ENCODE results near the gene NSA2.

The NSA2 gene

DNA sequence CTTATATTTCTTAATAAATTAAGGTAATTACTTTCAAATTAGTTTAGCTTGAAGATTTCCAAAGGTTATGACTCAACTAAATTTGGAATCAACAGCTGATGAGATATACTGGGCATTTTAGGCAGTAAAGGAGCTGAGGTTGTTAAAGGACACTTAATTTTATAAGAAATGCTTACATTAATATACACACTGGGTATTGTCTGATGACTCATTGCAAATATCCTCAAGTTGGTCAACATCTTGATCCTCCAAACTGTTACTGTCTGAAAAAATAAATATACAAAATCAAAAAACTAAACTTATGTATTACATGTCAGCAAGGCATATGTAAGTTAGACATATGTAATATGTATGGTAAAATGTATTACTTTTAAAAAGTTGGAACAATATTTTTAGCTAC is 3.5 kb upstream of the NSA2 start:
- Histone ChIP-seq H3K36me3 (ENCODE audit: control insufficient read depth in 2 of 2, insufficient read depth in 1 of 2, low read length in 2 of 2) (peaks cover 29 to 48% of the 10 kb centered on the region in 2 experiments), H3K4me3 (ENCODE audit: low read depth, low read length) (no peak overlapping the region), H3K9me3 (ENCODE audit: control insufficient read depth, insufficient read depth, low read depth, low read length) (no peaks in the 10 kb centered on the region), H3K27ac (ENCODE audit: extremely low read depth, low read depth, low read length) (no peak overlapping the region), H3K4me1 (ENCODE audit: control insufficient read depth, insufficient read depth, low read length) (no peaks in the 10 kb centered on the region)
- CTCF ChIA-PET, result interaction anchor here (0.7 to 1.4 kb wide), 3 partner anchors 29 to 61 kb away, joined by 3 to 5 read pairs (median 4); no protein-coding TSS in a partner anchor
- TF ChIP-seq ZNF157 (tag by site-specific recombination; IDR thresholded peaks at IDR 0.05) (no peak), ZNF48 (tag by site-specific recombination; IDR thresholded peaks at IDR 0.05) (no peak), ZNF350 (tag by site-specific recombination; IDR thresholded peaks at IDR 0.05) (no peak), RBAK (tag by site-specific recombination; IDR thresholded peaks at IDR 0.05) (no peak), ZNF76 (tag by site-specific recombination; IDR thresholded peaks at IDR 0.05; ENCODE audit: borderline replicate concordance, low read depth) (no peak)
- POLR2A ChIA-PET, result no interaction called here

- no peak overlapping the region for H3K27ac ChIP-seq (ENCODE audit: extremely low read depth, low read depth, low read length)
- no peaks in the 10 kb centered on the region for H3K9me3 ChIP-seq (ENCODE audit: control insufficient read depth, insufficient read depth, low read depth, low read length)
- no peaks in the 10 kb centered on the region for H3K4me1 ChIP-seq (ENCODE audit: control insufficient read depth, insufficient read depth, low read length)
- H3K36me3 ChIP-seq (ENCODE audit: control insufficient read depth in 2 of 2, insufficient read depth in 1 of 2, low read length in 2 of 2), result peaks cover 28 to 51% of the 10 kb centered on the region in 2 experiments
- H3K4me3 ChIP-seq (ENCODE audit: low read depth, low read length), result no peak overlapping the region
- POLR2A ChIA-PET, result no interaction called here
- CTCF ChIA-PET, result interaction anchor here (0.9 to 1.9 kb wide), 2 partner anchors 10 to 70 kb away, joined by 3 to 5 read pairs; no protein-coding TSS in a partner anchor
- TF ChIP-seq ZNF514 (tag by site-specific recombination; IDR thresholded peaks at IDR 0.05), result no peak
- no peak for TF ChIP-seq ZNF654 (tag by site-specific recombination; IDR thresholded peaks at IDR 0.05; ENCODE audit: low read depth)
- TF ChIP-seq KLF7 (tag by site-specific recombination; IDR thresholded peaks at IDR 0.05; ENCODE audit: borderline replicate concordance), result no peak
- TF ChIP-seq ZNF184 (tag by site-specific recombination; IDR thresholded peaks at IDR 0.05), result no peak
- TF ChIP-seq, protein P1, sequence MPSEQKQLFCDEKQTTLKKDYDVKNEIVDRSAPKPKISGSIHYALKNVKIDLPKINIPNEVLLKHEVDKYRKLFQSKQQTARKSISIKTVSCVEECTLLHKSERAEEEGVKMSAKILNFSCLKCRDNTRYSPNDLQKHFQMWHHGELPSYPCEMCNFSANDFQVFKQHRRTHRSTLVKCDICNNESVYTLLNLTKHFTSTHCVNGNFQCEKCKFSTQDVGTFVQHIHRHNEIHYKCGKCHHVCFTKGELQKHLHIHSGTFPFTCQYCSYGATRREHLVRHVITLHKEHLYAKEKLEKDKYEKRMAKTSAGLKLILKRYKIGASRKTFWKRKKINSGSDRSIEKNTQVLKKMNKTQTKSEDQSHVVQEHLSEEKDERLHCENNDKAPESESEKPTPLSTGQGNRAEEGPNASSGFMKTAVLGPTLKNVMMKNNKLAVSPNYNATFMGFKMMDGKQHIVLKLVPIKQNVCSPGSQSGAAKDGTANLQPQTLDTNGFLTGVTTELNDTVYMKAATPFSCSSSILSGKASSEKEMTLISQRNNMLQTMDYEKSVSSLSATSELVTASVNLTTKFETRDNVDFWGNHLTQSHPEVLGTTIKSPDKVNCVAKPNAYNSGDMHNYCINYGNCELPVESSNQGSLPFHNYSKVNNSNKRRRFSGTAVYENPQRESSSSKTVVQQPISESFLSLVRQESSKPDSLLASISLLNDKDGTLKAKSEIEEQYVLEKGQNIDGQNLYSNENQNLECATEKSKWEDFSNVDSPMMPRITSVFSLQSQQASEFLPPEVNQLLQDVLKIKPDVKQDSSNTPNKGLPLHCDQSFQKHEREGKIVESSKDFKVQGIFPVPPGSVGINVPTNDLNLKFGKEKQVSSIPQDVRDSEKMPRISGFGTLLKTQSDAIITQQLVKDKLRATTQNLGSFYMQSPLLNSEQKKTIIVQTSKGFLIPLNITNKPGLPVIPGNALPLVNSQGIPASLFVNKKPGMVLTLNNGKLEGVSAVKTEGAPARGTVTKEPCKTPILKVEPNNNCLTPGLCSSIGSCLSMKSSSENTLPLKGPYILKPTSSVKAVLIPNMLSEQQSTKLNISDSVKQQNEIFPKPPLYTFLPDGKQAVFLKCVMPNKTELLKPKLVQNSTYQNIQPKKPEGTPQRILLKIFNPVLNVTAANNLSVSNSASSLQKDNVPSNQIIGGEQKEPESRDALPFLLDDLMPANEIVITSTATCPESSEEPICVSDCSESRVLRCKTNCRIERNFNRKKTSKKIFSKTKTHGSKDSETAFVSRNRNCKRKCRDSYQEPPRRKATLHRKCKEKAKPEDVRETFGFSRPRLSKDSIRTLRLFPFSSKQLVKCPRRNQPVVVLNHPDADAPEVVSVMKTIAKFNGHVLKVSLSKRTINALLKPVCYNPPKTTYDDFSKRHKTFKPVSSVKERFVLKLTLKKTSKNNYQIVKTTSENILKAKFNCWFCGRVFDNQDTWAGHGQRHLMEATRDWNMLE (tag by site-specific recombination; conservative IDR thresholded peaks at IDR 0.05; ENCODE audit: low read depth), result no peak
- no peak for TF ChIP-seq ZFHX2 (tag by site-specific recombination; conservative IDR thresholded peaks at IDR 0.05)
- TF ChIP-seq ZNF558 (tag by site-specific recombination; IDR thresholded peaks at IDR 0.05), result no peak
- TF ChIP-seq, protein P2, sequence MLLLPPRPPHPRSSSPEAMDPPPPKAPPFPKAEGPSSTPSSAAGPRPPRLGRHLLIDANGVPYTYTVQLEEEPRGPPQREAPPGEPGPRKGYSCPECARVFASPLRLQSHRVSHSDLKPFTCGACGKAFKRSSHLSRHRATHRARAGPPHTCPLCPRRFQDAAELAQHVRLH (tag by site-specific recombination; IDR thresholded peaks at IDR 0.05), result no peak
- TF ChIP-seq ZNF488 (tag by site-specific recombination; IDR thresholded peaks at IDR 0.05), result no peak
- TF ChIP-seq PBX3 (CRISPR knock-in tag; IDR thresholded peaks at IDR 0.05), result no peak
- no peak for TF ChIP-seq ZNF311 (tag by site-specific recombination; IDR thresholded peaks at IDR 0.05; ENCODE audit: borderline replicate concordance)
- no peak for TF ChIP-seq SALL2 (tag by site-specific recombination; IDR thresholded peaks at IDR 0.05; ENCODE audit: borderline replicate concordance)
- TF ChIP-seq ZNF169 (tag by site-specific recombination; IDR thresholded peaks at IDR 0.05), result no peak
These were observed 1.8 kb upstream of the NSA2 start for GRCh38 chr5:74765201-74765600.
